K562 (cell line): ENCODE data around the gene SERAC1. TPM values are rescaled to one million over a fixed set of nuclear protein-coding genes. Genes with fewer than 3 reads are reported as not detected.

Experiments
- ATAC-seq: fragments of 200-7000 bp; cut with Tn5 transposase; 3 replicates; pipeline ENCODE4 v1.9.1; 2020; ENCODE audit warnings: moderate library complexity
- BruUV-seq: library from RNA; stranded (reverse); fragments of 400-500 nt; replicated peaks from 2 replicates; lab custom pipeline; 2021; lab: Mats Ljungman, UMichigan
- CTCF ChIA-PET: fragments of 300-600 bp; formaldehyde crosslinking; extraction: SDS; loops from one replicate; lab custom pipeline; 2021; ENCODE audit warnings: low intra/inter-chr PET ratio; lab: Yijun Ruan, JAX
- POLR2A ChIA-PET: fragments of 300-600, 350-650 bp; sonication (Branson Sonifier 250); formaldehyde crosslinking; extraction: SDS; loops from one replicate; lab custom pipeline; 2021; ENCODE audit warnings: antibody characterized with exemption, inconsistent platforms; lab: Yijun Ruan, JAX
- DNase-seq, 4 experiments: peaks; one replicate each; pipeline versions ENCODE4 v3.0.0 to v3.0.0-alpha.2; 2011 to 2018; ENCODE audit warnings: low spot score in 3 of 4, mixed read lengths in 3 of 4; ENCODE audit errors: extremely low read depth in 1 of 4
- FAIRE-seq: peaks from 2 replicates; lab custom pipeline; 2011; peaks lifted over from hg19 to GRCh38; lab: Jason Lieb, UNC
- H2AFZ ChIP-seq: 2 replicates; pipeline ENCODE4 v1.6.0; 2011; ENCODE audit warnings: low read depth, low read length, control low read depth, inconsistent platforms
- H3K27ac ChIP-seq: fragments of 200-600 bp; 3 replicates; pipeline ENCODE4 v1.8.0; 2011; ENCODE audit warnings: low read depth, mild to moderate bottlenecking, control low read depth, inconsistent platforms, low read length, moderate library complexity, mixed read lengths; ENCODE audit errors: extremely low read depth
- H3K27me3 ChIP-seq, 2 experiments: fragments of 300-600 bp in 1 of 2; 2 replicates in 1 of 2; 3 replicates in 1 of 2; pipeline versions ENCODE4 v1.6.0 to v1.8.0; 2011; ENCODE audit warnings: inconsistent platforms in 2 of 2, low read length in 2 of 2, mild to moderate bottlenecking in 1 of 2, mixed read lengths in 1 of 2, moderate library complexity in 1 of 2; ENCODE audit not compliant: control insufficient read depth in 2 of 2, insufficient read depth in 2 of 2
- H3K36me3 ChIP-seq: fragments of 300-600 bp; 3 replicates; pipeline ENCODE4 v1.8.0; 2011; ENCODE audit warnings: mild to moderate bottlenecking, low read length, inconsistent platforms; ENCODE audit not compliant: control insufficient read depth, insufficient read depth
- H3K4me1 ChIP-seq, 2 experiments: fragments of 200-600 bp in 1 of 2; replicated peaks in 1 of 2; 2 replicates in 1 of 2; 3 replicates in 1 of 2; pipeline versions ENCODE4 v1.5.1 to v1.8.0; 2011; ENCODE audit warnings: inconsistent platforms in 2 of 2, low read length in 2 of 2, mild to moderate bottlenecking in 1 of 2, mixed read lengths in 1 of 2, moderate library complexity in 1 of 2; ENCODE audit not compliant: control insufficient read depth in 2 of 2, insufficient read depth in 2 of 2
- H3K4me2 ChIP-seq: 2 replicates; pipeline ENCODE4 v1.6.1; 2011; ENCODE audit warnings: low read length, control low read depth, inconsistent platforms, mixed read lengths; ENCODE audit not compliant: insufficient read depth
- H3K4me3 ChIP-seq: fragments of 200-600 bp; sonication (generic), shearing (Covaris generic); 2 replicates; pipeline ENCODE4 v1.5.1; 2016; ENCODE audit warnings: control low read depth, inconsistent platforms
- H3K79me2 ChIP-seq: fragments of 200-600 bp; 3 replicates; pipeline ENCODE4 v1.8.0; 2011; ENCODE audit warnings: low read length, inconsistent platforms; ENCODE audit not compliant: control insufficient read depth, insufficient read depth
- H3K9ac ChIP-seq, 2 experiments: 2 replicates each; pipeline versions ENCODE4 v1.6.0 to v1.6.1; 2011; ENCODE audit warnings: low read depth in 2 of 2, low read length in 2 of 2, control low read depth in 1 of 2, inconsistent platforms in 1 of 2, mild to moderate bottlenecking in 1 of 2, mixed read lengths in 1 of 2; ENCODE audit not compliant: insufficient read depth in 1 of 2
- H3K9me1 ChIP-seq: one replicate; pipeline ENCODE4 v1.6.0; 2011; ENCODE audit warnings: inconsistent platforms, mild to moderate bottlenecking, low read length, moderate library complexity; ENCODE audit not compliant: control insufficient read depth, insufficient read depth
- H3K9me3 ChIP-seq: replicated peaks from 2 replicates; pipeline ENCODE4 v1.5.1; 2011; ENCODE audit warnings: low read depth, low read length, inconsistent platforms; ENCODE audit not compliant: control insufficient read depth, insufficient read depth
- H4K20me1 ChIP-seq: replicated peaks from 2 replicates; pipeline ENCODE4 v1.6.1; 2011; ENCODE audit warnings: low read length, inconsistent platforms, mixed read lengths; ENCODE audit not compliant: control insufficient read depth, insufficient read depth
- E2F8 ChIP-seq: fragments of 450-650 bp; IDR thresholded peaks from 2 replicates; pipeline ENCODE4 v1.7.1; 2018; ENCODE audit warnings: mild to moderate bottlenecking, low read depth; ENCODE audit not compliant: partially characterized antibody
- HDAC8 ChIP-seq: fragments of 450-650 bp; IDR thresholded peaks from 2 replicates; pipeline ENCODE4 v1.6.1; 2016; ENCODE audit warnings: mild to moderate bottlenecking, missing genetic modification characterization, moderate library complexity, missing compliant biosample characterization
- MAZ ChIP-seq, 2 experiments: fragments of 450-650 bp in 1 of 2; sonication (generic) in 1 of 2; formaldehyde crosslinking; IDR thresholded peaks in 1 of 2; conservative IDR thresholded peaks in 1 of 2; 2 replicates each; pipeline versions ENCODE4 v1.4.0 to v1.5.0; 2020; ENCODE audit warnings: mild to moderate bottlenecking in 1 of 2, missing genetic modification reagents in 1 of 2
- MCM3 ChIP-seq: fragments of 450-650 bp; IDR thresholded peaks from 2 replicates; pipeline ENCODE4 v1.6.1; 2016
- NCOA2 ChIP-seq, 2 experiments: fragments of 450-650 bp; IDR thresholded peaks; 2 replicates each; pipeline ENCODE4 v1.6.1; 2018; ENCODE audit warnings: mild to moderate bottlenecking in 2 of 2, moderate library complexity in 1 of 2; ENCODE audit not compliant: partially characterized antibody in 2 of 2
- PCBP1 ChIP-seq: fragments of 200-400 bp; formaldehyde crosslinking; IDR thresholded peaks from 2 replicates; pipeline ENCODE4 v1.6.1; 2018; ENCODE audit warnings: mild to moderate bottlenecking, low read depth, low read length; ENCODE audit not compliant: poor library complexity, severe bottlenecking
- RAD21 ChIP-seq, 2 experiments: fragments of 250-450 bp in 1 of 2; fragments of 450-650 bp in 1 of 2; sonication (Bioruptor Pico) in 1 of 2; formaldehyde crosslinking in 1 of 2; IDR thresholded peaks in 1 of 2; conservative IDR thresholded peaks in 1 of 2; 2 replicates each; pipeline versions ENCODE4 v1.4.0 to v1.8.0; 2020 to 2022; ENCODE audit warnings: mild to moderate bottlenecking in 2 of 2, moderate library complexity in 1 of 2
- SAP30 ChIP-seq: fragments of 200-600 bp; sonication (generic); IDR thresholded peaks from 2 replicates; pipeline ENCODE4 v1.6.1; 2012; ENCODE audit warnings: borderline replicate concordance, low read depth, mild to moderate bottlenecking, moderate library complexity, low read length, control low read depth, inconsistent platforms; ENCODE audit not compliant: insufficient read depth, poor library complexity, severe bottlenecking
- SNRNP70 ChIP-seq: fragments of 200-400 bp; formaldehyde crosslinking; optimal IDR thresholded peaks from 2 replicates; pipeline ENCODE3; 2017; ENCODE audit warnings: low read depth, low read length
- SUPT5H ChIP-seq: fragments of 450-650 bp; IDR thresholded peaks from 2 replicates; pipeline ENCODE4 v1.6.1; 2016
- ZFP91 ChIP-seq: sonication (generic); formaldehyde crosslinking; IDR thresholded peaks from 2 replicates; pipeline ENCODE4 v1.8.0; 2022; ENCODE audit warnings: mild to moderate bottlenecking, missing genetic modification reagents
- ZNF408 ChIP-seq: fragments of 250-450 bp; sonication (Bioruptor Pico); IDR thresholded peaks from 2 replicates; pipeline ENCODE4 v1.4.0; 2020; ENCODE audit warnings: low read depth, mild to moderate bottlenecking, moderate library complexity
- ZNF780A ChIP-seq: fragments of 250-450 bp; sonication (Bioruptor Pico); IDR thresholded peaks from 2 replicates; pipeline ENCODE4 v1.5.0; 2021; ENCODE audit warnings: mild to moderate bottlenecking
- ZSCAN29 ChIP-seq: fragments of 450-650 bp; IDR thresholded peaks from 2 replicates; pipeline ENCODE4 v1.6.1; 2017
- WGBS: fragments of 100-300 bp; shearing (Covaris generic); methylation state at CpG from one replicate; pipeline ENCODE4 v1.1.6; 2016; ENCODE audit warnings: low coverage, mixed read lengths; ENCODE audit not compliant: insufficient coverage; ENCODE audit errors: missing lambda C conversion rate; 5-methylcytosine and 5-hydroxymethylcytosine counted together
- in situ Hi-C: fragments of 300-500 bp; cut with MboI; formaldehyde crosslinking; loops from 4 replicates; pipeline ENCODE4 v1.15.0; 2018; ENCODE audit warnings: inconsistent platforms, mixed read lengths
- intact Hi-C: fragments of 100-400 bp; cut with micrococcal nuclease; formaldehyde crosslinking; loops from 2 replicates; pipeline ENCODE4 v1.14.2; 2022
- polyA plus RNA-seq, 8 experiments: library from polyadenylated mRNA; depleted of rRNA in 4 of 8; stranded (reverse) in 5 of 8; unstranded in 3 of 8; fragments of >200 nt; fragmentation: Nextera tagmentation in 2 of 8; fragmentation: Illumina TruSeq in 1 of 8; extraction: Ambion mirVana in 2 of 8; extraction: Trizol in 1 of 8; gene quantifications; 2 replicates each; pipeline versions ENCODE4 v1.2.1 to v1.2.3, GENCODE V29; 2011 to 2014; ENCODE audit warnings: inconsistent platforms in 1 of 8, missing spikeins in 1 of 8
- total RNA-seq, 7 experiments: library from RNA; depleted of rRNA in 6 of 7; stranded (reverse); fragments of >200 nt in 6 of 7; fragmentation: Illumina TruSeq in 2 of 7; extraction: Trizol in 2 of 7; gene quantifications; 2 replicates each; pipeline versions ENCODE4 v1.2.1 to v1.2.3, GENCODE V29; 2011 to 2021; ENCODE audit warnings: low replicate concordance in 1 of 7

The SERAC1 gene
- total and polyA plus RNA-seq, 9 of the 15 experiments (the other 6 are each of a cell fraction or from before 2014, with no cell fraction given): 1.8 to 6.2 (median 2.8) TPM

GRCh38 chr6:158154816-158155215, 13.2 kb downstream of the SERAC1 start:
- no peaks in the 10 kb centered on the region for H3K36me3 ChIP-seq
- DNase-seq (no peak), ATAC-seq (no peak), FAIRE-seq (no peak)
- H3K27me3 ChIP-seq: no peaks in the 10 kb centered on the region
- no peak overlapping the region for H3K27ac ChIP-seq
- 87% methylated on average over 8 of the region's 8 CpGs for WGBS
- H3K4me1 ChIP-seq: no peaks in the 10 kb centered on the region
- ChIA-PET CTCF (no interaction called here), POLR2A (no interaction called here)
- BruUV-seq: no TSS peak
- H3K4me3 ChIP-seq: no peak overlapping the region
- no peak overlapping the region for H3K4me2 ChIP-seq
- intact Hi-C loops: no loop called here
- no peaks in the 10 kb centered on the region for H3K9me1 ChIP-seq
- no peaks in the 10 kb centered on the region for H3K9me3 ChIP-seq
- H4K20me1 ChIP-seq: no peaks in the 10 kb centered on the region
- H2AFZ ChIP-seq: no peak overlapping the region
- H3K9ac ChIP-seq: no peak overlapping the region
- in situ Hi-C loops: no loop called here
- no peaks in the 10 kb centered on the region for H3K79me2 ChIP-seq
- no peak for TF ChIP-seq SNRNP70
- TF ChIP-seq ZSCAN29: no peak
- no peak for TF ChIP-seq MAZ (CRISPR knock-in tag; conservative IDR thresholded peaks at IDR 0.05 in 1 of 2, IDR thresholded peaks at IDR 0.05 in 1 of 2)
- no peak for TF ChIP-seq NCOA2 (IDR thresholded peaks at IDR 0.05; ENCODE audit: partially characterized antibody in 2 of 2)
- no peak for TF ChIP-seq PCBP1
- TF ChIP-seq HDAC8 (tag): no peak
- TF ChIP-seq ZFP91: no peak
- no peak for TF ChIP-seq SUPT5H
- TF ChIP-seq MCM3: no peak
- no peak for TF ChIP-seq E2F8
- no peak for TF ChIP-seq ZNF408 (CRISPR knock-in tag)
- TF ChIP-seq SAP30: no peak
- no peak for TF ChIP-seq RAD21 (CRISPR knock-in tag; conservative IDR thresholded peaks at IDR 0.05 in 1 of 2, IDR thresholded peaks at IDR 0.05 in 1 of 2)
- no peak for TF ChIP-seq ZNF780A (CRISPR knock-in tag)
